Activated CD4-positive, alpha-beta T cell treated with anti-CD3 and anti-CD28 coated beads for 1 hour (primary cell): ENCODE data around the gene ARMH2.

Experiments used
- DNase-seq: peaks from one replicate; pipeline ENCODE4 v3.0.0-alpha.2; 2020

Gene ARMH2

DNA sequence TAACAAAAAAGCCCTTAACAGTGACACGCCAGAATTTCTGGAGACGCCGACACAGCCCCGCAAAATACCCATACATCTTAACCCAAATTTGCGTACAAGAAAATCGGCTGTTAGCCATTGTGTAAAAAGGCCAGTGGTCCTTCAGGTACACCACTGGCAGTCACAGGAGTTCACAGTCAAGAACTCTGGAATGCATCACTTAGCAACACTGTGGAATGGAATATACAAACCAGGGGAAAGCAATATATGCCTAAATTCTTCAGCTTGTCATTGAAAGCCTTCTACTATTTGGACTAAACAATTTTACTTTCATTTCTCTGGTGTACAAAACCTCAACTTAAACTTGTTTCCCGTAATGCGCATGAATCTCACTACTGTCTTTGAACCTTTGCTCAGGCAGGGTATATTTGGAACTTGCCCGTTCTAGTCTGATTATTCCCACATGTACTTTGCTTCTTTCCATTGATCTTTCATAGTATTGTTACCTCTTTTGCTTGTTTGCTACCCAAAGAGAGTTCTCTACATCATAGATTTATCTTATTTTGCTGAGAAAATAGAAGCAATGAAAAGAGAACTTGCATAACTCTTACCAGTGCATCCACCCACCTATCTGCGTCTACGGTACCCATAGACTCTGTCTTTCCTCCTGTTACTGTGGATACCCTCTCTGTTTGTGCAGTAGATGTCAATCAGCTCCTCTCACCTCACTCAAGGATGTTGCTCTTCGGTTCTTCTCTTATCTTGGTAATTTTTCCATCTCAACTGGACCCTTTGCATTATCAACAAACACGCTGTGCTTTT is at the start of gene ARMH2:
ARMH2 (minus strand) TSS at position 178 of the 801 bp plus-strand sequence; CDS start at position 118, 60 bp downstream.
- no peak for DNase-seq

DNA sequence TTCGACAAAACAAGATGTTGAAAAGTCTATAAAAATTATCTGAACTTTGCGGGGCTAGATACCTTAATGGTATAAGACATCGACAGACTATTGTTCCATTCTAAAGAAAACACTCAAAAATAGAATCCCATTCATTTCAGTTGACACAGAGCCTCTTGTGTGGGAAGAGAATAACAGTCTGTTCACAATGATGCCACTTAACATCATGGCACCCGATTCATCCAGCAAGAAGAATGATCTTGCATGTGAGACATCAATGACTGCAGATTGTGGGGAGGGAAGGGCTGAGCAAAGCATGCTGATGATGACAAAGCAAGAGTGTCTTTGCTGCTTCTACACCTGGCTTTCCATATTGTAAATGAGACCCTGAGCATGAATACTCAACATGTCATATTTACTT is 49.7 kb upstream of the ARMH2 start:
- no peak for DNase-seq

DNA sequence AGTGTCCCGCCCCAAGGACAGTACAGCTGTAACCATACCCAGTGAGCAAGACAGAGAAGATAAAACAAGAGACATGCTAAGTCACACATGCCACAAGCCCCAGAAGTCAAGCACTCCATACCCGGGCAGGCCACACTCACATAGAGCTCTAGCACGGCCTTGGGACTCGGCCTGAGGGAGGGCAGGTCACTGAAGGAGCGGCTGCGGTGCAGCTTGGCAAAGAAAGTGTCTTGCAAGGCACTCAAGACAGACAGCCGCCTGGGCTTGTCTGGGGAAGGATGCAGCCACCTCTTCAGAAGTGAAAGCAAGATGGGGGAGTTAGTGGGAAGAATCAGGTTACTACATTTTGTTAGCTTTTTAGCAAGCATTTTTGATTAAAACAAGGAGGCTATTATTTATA is 48.7 kb upstream of the ARMH2 start:
- DNase-seq: no peak

DNA sequence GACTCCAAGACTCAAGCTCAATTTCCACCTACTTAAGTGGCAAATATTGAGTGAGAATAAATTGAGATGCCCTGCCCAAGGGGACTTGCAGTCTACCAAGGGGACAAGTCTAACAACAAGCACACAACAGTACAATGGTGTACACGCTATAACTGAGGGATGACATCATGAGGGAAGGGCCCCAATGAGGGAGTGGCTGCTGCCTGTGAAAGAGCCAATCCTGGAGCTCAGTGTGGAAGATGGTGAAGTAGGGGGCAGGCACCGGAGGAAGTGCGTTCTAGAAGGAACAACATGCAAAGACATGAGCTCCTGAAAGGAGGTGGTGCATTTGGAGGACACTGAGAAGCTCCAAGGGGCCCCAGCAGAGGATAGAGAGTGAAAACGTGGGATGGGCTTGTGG is 46.9 kb upstream of the ARMH2 start:
- DNase-seq: no peak

DNA sequence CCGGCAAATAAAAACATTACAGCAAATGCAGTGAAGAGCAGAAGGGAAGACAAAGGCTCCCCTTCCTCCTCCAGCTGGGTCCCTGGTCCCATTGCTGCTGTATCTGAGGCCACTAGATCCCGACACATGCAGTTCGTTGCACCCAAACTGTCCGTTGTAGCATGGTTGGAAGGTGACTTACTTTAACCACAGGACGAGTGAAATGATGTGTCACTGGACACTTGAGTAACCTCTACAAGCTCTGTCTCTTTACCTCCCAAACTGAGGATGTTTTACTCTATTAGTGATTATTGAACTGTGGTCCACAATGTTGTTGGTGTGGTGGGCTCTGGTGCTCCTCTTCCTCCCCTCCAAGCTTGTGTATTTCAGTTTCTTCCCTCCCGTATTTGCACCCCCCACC is 46.2 kb upstream of the ARMH2 start:
- DNase-seq: no peak

DNA sequence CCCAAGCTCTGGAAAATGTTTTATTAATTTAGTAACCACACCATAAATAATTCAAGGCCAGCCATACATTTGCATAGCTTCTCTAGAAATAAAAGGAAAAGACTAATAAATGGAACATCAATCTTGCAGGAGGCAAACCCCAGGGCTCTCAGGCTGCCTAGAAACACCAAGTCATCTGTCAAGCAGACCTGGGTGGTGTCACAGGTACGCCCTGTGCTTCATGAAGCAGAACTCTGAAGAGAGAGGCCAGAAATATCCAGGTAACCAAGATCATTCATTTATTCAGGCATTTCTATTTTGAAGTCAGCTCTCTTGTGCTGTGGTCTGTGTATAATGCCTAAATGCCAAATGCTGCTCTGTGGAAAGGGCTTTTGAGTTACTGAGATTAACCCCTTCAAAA is 45.3 kb upstream of the ARMH2 start:
- DNase-seq: no peak

DNA sequence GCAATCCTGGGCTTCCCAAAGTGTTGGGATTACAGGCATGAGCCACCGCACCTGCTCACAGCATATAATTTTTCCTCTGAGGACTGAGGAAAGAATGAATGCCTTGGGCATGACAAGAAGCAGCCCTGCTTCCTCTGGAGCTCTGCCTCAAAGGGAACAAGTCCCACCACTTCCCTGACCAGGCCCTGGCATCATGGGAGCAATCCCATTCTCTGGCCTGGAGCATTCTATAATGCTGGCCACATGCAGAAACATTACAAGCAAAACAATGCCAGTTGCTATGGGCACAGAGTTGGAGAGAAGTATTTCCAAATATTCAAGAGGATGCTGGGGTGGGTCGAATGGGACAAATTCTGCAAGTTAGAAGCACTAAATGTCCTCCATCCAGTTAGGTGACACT is 41.5 kb upstream of the ARMH2 start:
- DNase-seq: no peak

DNA sequence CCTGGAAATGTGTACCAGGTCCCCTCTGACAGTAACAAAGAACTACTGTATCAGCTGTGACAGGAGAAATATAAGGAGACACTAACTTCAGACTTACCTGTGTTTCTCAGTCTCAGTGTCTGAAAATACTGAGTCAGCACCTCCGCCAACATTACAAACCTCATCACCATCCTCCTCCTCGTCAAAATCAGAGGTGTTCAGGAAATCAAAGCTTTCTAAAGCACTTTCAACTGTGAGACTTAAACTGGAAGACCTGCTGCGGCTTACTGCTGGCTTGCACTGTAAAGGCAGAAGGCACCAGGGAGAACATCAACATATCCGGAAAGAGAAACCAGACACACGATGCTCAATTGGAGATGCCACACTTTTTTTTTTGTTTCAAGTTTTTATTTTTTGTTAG is 40.3 kb upstream of the ARMH2 start:
- DNase-seq: no peak

DNA sequence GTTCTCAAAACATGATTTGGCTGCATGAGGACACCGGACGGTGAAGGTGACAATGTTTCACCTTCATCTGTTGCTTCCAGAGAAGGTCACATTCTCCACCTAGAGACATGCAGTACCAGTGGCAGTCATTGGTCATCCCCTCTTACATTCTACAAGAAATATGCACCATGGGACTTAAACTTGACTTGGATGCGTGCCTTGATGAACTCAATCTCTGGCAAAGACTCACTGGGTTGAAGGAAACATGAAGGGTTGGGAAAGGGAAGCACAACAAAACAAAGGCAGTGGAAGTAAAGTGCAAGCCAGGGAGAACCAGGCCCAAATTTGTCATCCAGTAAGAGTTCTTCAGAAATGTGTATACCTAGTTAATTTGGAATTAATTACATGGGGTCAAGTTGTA is 39.4 kb upstream of the ARMH2 start:
- no peak for DNase-seq

DNA sequence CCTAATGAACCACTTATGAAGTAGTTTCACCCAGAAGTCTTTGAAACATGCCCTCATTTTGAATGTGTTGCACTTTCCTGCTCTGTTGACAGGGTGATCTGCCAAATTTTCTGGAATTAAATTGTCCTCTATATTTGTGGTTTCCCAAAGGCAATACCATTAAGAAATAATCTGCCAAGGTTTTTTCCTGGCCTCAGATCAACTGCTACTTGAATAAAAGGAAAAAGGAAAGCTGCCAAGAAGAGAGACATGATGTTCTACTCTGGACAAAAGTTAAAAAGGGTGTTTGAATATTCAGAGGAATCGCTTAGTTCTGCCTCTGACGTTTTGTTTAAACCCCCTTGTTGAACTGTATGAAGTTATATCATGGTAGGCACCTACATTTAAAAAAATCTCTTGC is 37.4 kb upstream of the ARMH2 start:
- DNase-seq: no peak

DNA sequence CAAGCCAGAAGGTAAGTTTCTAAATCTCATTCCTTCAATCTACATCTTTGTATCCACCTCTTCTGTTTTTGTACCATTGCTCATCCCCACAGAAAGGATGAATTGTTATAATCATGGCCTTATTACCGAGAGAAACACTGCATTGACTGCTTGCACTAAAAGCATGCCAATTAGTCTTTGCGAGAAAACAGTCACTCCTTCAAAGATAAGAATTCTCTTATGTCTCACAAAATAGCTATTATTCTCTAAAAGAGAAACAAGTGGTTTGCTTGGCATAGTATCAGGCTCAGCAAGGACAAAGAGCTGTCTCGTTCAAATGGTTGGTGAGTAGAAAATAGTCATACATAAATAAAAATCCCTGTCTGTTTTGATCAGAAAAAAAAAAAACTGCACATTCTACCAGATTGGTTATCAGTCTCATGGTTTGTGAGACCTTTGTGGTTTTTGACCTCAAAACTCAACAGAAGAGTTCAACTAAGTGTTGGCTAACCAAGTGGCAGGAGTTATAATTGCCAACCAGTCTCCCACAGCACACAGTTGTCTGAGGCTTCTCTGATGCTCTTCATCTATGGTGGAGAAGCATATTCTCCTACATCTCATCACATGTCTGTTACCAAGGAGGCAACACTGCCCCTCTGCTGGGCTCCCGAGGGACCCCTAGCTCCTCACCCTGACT is 35.1 kb upstream of the ARMH2 start:
- no peak for DNase-seq

DNA sequence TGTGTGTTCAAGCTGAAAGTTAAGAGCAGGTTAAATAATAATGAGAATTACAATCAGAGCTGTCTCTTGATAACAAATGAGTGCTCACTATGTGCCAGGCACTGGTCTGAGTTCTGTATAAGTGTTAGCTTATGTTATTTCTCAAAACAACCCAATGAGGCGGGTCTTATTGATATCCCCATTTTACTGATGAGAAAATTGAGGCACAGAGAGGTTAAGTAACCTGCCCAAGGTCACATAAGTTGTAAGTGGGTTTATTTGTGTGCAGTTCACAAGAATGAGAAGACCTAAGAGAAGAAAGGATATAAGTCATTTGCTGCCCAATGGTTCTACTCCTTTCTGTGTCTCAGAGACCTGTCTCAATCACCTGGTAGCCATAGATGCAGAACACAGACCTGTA is 34.1 kb upstream of the ARMH2 start:
- no peak for DNase-seq

DNA sequence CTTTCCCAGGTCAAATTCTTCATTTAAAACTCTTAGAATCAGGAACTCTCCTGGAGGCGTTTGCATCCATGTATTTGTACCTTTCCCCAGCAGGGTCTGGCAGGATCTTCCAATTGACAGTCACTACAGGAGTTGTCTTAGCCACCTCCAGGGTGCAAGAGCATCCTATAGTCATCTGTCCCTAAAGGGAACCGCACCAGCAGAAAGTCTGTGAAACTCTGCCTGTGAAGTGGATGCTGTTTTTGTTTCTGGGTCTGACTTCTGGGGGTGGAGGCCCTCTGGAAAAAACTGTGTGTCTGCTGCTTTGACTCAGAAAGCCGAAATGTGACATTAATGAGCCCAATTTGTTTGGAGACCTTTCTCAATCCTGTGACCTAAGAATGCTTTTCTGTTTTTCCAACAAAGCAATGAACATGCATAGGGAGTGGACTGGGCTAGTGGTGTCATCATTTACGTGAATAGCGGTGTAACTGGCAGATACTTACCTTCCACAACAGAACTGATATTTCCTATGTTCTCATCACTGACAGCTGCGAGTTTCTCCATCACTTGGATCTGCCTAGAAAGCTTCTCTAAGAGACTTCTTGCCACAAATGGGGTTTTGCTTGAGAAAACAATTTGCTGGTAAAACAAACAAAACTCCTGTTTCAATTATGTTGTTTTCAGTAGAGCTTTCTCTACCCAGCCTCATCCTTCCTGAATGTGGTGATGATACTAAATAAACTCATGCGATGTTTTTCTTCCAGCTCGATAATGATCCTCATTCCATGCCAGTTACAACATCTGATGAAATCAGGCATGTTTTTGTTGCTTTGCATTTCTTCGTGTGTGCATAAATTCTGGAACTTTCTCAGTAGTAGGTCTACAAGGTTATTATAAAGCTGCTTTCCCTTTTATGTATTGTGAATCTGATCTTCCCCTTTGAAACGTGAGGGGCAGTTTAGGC is 33.3 kb upstream of the ARMH2 start:
- no peak for DNase-seq

DNA sequence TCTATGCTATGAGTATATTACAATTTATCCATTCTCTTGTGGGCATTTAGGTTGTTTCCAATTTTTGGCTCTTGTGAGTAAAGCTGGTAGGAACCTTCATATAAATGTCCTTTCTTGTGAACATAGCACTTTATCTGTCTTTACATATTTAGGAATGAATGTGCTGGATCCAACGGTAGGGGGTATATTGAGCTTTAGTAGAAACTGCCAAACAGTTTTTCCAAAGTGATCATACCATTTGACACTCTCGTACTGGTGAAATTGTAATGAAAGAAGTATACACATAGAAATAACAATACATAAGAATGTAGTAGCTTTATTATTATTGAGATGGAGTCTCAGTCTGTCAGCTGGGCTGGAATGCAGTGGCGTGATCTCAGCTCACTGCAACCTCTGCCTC is 30.9 kb upstream of the ARMH2 start:
- DNase-seq: no peak

DNA sequence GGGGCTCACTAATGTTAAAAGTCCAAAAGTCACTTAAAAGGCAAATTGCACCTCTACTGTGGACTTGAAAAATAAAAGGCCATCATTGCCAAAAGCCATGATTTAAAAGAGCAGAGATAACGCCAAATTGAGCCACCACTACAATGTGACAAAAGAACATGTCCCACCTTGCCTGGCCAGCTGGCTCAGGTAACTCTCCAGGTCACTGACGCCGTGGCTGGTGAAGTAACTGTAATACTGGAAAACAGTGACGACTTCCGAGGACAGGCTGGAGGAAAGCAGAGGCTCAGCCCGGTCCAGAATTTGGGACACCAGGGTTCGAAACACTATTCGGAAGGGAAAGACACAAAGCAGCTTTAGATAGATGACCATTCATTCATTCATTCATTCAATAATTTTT is 29.3 kb upstream of the ARMH2 start:
- no peak for DNase-seq

DNA sequence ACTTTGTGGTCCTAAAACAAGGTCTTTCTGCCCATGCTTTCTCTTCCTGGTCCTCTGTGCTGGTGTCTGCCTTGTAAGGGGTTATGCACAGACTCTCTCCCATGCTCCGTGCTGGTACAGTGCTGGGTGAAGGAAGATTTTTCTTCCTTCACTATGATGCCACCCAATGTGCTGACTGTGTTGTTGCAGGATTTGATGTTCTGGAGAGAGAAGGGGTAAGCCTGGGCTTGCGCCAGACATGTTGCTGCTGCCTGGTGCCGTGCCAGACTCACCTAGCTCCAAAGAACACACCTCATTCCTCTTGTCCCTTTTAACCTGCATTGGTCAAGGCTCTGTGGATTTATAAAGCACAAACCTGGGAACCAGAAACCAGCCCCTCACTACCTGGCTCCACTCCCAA is 28.4 kb upstream of the ARMH2 start:
- DNase-seq: no peak

DNA sequence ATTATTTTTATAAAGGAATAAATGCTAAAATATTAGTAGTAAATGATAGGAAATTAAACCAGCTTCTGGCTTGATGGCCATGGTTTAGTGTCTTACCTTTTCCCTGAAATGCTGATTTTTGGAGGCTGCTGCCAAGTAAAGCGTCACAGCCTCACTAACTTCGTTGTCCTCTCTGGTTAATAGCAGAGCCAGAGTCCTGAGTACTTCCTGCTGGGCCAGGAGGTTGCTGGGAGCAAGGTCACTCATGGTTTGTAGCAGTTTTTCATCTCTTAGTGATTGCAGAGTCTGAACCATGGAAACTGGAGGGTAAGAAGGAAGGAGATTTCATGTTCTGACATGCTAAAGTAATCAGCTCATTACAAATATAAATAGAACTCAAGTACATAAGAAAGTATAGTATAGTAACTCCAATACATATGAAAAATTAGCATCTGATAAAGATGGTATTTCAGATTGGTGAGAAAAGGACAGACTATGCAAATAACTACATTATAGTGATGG is 26.5 kb upstream of the ARMH2 start:
- no peak for DNase-seq

DNA sequence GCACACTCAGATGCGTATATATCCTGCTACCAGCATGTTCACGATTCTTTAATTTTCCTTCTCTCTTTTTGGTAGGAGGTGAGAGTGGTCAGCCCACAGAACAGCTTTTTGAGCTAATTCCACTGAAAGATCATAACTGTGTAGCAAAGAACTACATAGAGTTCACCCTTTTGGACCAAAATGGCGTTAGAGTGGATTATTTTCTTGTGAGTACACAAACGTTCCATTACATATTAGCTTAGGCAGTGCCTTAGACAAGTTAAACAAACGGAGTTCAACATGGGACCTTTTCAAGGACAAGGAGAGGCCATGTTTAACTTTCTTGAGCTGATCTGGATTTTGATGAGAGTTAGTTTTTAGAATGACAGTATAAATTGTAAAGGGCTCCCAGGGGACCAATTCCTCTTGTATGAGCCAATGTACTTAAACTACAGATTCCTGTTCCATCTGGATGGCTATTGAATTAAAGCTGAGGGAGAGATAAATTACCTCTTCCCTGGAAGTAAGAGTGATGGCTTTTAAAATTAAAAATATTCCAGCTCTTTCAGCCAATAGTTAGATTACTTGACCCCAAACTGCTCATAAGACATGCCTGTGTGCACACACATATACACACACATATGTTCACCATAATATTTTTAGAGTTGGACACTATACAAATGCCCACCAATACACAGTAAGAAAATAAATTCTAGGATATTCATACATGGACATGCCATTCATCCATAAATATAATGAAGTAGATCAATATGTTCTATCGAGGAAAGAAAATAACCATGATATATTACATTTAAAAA is 25.6 kb upstream of the ARMH2 start:
- no peak for DNase-seq

DNA sequence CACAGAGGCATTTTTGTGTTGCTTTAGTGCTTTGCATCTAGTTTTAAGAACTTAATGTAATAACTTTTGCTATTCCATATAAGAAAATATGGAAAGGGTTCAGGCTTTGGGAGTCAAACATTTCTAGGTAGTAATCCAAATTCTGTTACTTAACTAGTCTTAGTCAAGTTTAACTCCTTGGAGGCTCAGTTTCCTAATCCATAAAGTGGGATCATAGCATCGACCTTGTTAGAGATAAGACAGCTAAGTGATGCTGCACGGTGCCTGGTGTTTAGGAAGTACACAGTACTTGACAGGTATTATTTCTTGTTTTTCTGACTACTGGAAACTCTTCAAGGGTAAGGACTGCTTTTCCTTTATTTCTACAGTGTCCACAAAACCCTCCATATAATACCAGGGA is 24.5 kb upstream of the ARMH2 start:
- no peak for DNase-seq

DNA sequence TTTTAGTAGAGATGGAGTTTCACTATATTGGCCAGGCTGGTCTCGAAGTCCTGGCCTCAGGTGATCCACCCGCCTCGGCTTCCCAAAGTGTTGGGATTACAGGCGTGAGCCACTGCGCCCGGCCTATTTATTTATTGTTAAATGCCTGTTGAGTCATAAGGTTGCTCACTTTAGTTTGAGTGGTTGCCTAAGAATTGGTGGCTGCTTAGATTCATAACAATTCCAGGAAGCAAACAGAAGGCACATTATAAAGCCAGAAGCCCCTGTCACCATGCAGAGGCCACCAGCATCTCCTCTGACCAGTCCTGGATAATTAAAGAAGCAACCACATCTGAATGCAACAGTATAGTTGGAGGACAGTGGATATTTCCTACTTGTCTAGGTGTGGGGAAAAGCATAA is 24.0 kb upstream of the ARMH2 start:
- DNase-seq: no peak

DNA sequence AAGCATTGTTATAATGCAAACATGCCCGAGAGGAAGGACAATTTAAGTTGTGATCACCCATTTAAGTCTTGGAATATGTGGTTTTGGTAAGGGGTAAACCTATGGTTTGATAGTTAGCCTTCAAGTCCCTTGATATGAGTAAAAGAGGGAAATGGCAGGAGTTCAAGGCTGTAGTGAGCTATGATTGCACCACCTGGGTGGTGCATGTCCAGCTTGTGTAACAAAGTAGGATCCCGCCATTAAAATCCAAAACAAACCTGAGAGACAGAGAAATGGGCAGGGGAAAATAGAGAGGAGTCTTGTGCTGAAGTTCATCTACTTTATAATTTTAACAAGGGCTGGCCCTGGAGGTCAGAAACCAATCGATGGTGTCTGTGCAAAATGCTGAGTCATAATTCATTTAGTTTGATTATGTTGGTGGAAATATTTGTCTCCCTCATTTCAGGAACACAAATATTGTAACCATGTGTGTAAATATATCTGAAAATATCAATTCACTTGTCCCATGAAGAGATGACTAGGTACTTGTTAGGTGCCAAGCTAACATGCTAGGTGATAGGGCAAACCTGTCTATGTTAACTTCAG is 23.2 kb upstream of the ARMH2 start:
- DNase-seq: no peak

DNA sequence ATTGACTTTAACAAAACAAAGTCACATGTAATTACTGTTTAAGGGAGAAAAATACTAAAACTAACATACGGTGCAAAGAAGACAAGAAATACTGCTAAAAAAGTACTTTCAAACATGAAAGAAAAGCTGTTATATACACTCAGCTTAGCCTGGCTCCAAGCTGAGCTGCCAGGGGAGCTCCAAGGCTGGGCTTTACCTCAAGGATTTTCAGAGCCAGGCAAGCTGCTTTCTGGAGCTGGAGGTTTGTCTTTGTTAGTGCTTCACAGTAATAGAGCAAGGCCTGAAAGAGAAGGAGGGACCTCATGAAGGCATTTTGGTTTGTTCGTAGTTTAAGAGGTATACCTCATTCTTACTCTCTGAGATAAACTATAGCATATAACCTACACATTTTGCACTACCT is 19.6 kb upstream of the ARMH2 start:
- DNase-seq: no peak
